HG03060 (cell line): ENCODE results near the gene SPTBN4.
"Not testable (repeated sequence)": the region's sequence is repeated elsewhere in the genome, so short reads cannot be mapped to it uniquely, and the experiment has no call there.

ENCODE experiments used
- ATAC-seq: cut with Tn5 transposase; IDR thresholded peaks from one replicate; pipeline ENCODE4 v1.9.1; 2021; ENCODE audit warnings: low read depth, moderate number of reproducible peaks; ENCODE audit not compliant: unreplicated experiment

SPTBN4 gene

DNA sequence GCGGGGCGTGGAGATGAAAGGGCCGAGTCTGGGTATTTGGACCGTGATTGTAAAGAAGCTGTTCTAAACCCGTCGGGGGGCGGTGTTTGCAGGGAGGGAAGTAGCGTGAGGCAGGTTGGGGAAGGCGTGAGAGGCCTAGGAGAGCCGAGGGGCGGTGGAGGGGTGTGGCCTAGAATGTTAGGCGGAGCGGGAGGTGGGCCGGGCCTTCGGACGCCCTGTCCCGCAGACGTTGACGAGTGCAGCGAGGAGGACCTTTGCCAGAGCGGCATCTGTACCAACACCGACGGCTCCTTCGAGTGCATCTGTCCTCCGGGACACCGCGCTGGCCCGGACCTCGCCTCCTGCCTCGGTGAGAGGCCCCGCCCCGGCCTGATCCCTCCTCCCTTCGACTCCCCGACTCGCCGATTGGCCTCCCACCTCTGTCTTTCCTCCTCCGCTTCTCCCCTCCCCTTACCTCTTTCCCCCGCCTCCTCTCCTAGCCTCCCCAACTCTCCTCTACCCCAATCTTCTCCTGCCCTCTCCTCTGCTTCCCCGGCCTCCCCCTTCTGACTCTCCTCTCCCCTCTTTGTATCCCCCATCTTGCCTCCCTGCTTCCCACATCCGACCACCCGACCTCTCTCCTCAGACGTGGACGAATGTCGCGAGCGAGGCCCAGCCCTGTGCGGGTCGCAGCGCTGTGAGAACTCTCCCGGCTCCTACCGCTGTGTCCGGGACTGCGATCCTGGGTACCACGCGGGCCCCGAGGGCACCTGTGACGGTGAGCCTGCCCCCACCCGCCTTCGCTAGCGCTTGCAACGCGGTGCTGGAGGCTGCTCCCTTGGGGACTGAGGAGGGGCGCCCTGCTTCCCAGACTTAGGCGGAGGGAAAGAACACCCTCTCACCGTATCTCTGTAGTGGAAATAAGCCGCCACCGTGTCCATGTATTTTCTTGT, 147.2 kb downstream of the SPTBN4 start:
- no peak for ATAC-seq

DNA sequence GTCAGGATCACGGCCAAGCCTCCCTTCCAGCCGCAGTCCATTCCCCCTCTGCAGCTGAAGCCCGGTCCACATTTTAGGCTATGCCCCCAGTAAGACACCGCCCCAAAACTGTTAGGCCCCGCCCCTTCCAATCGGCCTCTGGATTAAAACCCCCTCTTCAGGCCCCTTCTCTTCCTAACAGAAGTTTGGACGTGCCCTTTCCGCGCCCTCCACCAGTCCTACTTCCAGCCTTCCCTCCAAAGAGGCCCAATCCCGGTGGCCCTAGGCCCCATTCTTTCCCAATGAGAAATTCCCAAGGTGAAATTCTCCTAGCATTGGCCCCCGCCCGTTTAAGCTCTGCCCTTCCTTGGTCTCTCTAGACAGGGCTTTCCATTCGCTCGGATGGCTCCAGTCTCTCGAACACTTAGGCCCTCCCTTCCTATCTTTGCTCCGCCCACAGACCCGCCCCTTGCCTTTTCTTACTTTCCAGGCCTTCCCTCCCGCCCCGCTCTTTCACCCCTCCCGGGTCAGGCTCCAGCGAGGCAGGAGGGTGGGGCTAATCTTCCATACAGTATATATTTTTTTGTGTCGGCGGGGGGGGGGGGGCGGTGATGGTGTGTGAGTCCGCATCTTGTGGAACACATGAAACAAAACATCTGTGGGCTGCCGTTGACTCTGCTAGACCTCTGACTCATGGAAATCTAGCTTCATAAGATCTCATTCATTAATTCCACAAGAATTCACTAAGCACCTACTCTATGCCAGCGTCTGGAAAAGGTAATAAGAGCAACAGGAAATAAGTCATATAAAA, 148.0 kb downstream of the SPTBN4 start:
- no peak for ATAC-seq

DNA sequence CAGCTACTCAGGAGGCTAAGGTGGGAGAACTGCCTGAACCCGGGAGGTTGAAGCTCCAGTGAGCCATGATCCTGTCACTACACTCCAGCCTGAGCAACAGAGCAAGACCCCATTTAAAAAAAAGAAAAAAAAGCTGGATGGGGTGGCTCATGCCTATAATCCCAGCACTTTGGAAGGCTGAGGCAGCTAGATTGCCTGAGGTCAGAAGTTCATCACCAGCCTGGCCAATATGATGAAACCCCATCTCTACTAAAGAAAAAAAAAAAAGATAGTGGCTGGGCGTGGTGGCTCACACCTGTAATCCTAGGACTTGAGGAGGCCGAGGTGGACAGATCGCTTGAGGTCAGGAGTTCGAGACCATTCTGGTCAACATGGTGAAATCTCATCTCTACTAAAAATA, 149.4 kb downstream of the SPTBN4 start:
- ATAC-seq: no peak

DNA sequence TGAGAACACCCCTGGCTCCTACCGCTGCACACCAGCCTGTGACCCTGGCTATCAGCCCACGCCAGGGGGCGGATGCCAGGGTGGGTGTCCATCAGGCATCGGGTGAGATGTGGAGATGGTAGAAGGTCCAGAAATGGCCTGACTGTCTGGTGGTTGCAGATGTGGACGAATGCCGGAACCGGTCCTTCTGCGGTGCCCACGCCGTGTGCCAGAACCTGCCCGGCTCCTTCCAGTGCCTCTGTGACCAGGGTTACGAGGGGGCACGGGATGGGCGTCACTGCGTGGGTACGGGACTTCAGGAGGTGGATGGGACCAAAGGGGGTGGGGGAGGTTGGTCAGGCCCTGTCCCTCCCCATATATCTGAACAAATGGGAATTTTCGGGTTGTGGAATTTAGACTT, 150.1 kb downstream of the SPTBN4 start:
- no peak for ATAC-seq

DNA sequence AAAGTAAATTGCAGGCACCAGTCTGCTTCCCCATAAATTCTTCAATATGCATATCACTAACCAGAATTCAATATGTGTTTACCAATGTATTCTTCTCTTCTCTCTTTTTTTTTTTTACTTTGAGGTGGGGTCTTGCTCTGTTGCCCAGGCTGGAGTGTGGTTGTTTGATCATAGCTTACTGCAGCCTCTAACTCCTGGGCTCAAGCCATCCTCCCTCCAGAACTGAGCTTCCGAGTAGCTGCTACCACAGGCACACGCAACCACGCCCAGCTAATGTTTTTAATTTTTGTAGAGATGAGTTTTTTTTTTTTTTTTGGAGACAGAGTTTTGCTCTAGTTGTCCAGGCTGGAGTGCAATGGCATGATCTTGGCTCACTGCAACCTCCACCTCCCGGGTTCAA, 151.2 kb downstream of the SPTBN4 start:
- no peak for ATAC-seq

DNA sequence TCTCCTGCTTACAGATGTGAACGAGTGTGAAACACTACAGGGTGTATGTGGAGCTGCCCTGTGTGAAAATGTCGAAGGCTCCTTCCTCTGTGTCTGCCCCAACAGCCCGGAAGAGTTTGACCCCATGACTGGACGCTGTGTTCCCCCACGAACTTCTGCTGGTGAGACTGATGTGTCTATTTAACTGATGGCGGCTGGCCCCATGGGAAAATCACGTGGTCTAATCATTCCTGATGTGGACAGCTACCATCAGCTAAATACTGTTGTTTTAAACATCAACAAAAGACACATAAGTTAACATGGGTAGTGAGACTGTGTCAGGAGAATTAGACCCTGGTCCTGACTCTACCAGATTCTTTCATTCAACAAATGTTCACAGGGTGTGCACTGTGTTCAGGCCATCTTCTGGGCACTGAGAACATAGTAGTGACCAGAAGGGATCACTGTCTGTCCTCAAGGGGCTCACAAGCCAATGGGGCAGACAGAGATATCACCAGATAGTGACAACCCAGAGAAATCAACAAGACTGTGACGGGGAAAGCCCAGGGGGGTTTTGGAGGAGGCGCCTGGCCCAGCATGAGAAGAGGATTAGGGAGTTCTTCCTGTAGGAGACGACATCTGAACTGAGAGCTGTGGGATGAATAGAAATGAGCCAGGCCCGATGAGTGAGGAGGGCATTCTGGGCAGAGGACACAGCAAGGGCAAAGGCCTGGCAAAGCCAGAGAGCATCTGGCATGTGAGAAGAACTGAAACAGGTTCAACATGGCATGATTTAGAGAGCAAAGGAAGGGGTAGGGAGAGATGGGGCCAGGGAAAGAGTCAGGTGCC, 152.7 kb downstream of the SPTBN4 start:
- no peak for ATAC-seq

DNA sequence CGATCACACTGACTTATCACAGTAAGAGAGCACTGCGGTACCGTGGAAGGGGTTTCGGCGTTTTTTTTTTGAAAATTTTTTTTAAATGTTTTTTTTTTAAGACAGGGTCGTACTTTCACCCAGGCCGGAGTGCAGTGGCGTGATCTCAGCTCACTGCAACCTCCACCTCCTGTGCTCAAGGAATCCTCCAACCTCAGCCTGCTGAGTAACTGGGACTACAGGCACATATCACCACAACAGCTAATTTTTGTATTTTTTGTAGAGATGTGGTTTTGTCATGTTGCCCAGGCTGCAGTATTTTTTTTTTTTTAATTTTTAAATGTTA, 153.3 kb downstream of the SPTBN4 start:
- no peak for ATAC-seq

DNA sequence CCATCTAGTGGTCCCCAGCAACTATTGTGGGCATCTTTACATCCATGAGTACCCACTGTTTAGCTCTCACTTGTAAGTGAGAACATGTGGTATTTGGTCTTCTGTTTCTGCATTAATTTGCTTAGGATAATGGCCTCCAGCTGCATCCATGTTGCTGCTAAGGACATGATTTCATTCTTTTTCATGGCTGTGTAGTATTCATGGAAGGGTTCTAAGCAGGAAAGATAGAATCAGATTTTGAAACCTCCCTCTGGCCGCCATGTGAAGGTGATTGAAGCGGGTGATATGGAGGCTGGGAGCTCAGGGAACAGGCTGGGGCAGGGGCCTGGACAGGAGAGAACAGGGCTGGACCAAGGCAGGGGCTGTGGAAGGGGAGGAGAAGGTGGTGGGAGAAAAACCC, 154.5 kb downstream of the SPTBN4 start:
- no peak for ATAC-seq

DNA sequence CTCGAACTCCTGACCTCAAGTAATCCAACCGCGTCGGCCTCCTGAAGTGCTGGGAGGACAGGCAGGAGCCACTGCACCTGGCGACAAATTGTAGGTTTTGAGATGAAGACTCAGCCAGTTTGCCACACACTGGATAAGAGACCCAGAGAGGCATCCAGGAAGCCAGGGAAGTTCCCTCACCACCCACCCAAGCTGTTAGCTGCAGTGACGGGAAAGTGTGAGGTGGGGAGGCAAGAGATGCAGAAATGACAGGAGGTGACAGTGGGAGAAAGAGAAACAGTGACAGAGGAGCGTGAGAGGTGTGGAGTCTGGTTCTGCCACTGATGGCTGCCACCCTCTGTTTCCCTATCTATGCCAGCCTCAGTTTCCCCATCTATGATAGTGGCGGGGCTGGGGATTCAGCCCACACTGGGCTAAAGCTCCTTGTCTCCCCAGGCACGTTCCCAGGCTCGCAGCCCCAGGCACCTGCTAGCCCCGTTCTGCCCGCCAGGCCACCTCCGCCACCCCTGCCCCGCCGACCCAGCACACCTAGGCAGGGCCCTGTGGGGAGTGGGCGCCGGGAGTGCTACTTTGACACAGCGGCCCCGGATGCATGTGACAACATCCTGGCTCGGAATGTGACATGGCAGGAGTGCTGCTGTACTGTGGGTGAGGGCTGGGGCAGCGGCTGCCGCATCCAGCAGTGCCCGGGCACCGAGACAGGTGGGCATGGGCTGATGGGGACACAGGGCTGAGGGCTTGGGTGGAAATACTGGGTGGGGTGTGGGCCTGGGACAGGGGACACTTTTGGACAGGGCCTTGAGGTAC, 155.4 kb downstream of the SPTBN4 start:
- no peak for ATAC-seq

DNA sequence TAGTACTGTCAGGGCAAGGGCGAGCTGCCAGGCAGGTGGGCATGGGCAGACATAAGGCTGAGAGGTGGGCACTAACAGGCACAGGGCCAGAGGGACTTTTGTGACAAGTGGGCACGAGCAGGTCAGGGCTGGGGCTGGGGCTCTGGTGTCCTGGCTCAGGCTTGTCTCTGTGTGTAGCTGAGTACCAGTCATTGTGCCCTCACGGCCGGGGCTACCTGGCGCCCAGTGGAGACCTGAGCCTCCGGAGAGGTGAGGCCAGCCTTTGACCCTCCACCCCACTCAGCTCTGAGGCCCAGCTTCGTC, 155.9 kb downstream of the SPTBN4 start:
- no peak for ATAC-seq

DNA sequence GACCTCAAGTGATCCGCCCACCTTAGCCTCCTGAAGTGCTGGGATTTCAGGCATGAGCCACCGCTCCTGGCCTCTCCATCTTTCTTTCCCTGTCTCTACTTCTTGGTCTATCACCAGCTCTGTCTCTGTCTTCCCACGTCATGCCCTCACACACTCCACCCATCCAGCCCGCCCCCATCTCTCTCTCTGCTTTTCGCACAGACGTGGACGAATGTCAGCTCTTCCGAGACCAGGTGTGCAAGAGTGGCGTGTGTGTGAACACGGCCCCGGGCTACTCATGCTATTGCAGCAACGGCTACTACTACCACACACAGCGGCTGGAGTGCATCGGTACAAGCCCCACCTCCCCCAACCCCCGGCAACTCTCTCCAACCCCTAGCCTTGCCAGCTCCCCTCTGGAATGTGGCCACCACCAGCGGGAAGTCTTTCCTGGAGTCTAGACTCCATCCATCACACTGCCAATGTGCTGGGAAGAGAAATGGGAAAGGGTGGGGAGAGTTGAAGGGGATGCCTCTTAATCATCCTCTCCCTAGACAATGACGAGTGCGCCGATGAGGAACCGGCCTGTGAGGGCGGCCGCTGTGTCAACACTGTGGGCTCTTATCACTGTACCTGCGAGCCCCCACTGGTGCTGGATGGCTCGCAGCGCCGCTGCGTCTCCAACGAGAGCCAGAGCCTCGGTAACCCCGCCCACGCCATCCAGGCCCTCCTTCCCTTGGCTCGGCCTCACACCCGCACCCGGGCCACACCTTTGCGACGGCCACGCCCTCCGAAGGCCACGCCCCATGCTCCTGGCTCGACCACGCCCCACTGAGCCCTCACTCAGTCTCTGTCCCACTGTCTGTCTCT, 156.8 kb downstream of the SPTBN4 start:
- ATAC-seq: no peak

DNA sequence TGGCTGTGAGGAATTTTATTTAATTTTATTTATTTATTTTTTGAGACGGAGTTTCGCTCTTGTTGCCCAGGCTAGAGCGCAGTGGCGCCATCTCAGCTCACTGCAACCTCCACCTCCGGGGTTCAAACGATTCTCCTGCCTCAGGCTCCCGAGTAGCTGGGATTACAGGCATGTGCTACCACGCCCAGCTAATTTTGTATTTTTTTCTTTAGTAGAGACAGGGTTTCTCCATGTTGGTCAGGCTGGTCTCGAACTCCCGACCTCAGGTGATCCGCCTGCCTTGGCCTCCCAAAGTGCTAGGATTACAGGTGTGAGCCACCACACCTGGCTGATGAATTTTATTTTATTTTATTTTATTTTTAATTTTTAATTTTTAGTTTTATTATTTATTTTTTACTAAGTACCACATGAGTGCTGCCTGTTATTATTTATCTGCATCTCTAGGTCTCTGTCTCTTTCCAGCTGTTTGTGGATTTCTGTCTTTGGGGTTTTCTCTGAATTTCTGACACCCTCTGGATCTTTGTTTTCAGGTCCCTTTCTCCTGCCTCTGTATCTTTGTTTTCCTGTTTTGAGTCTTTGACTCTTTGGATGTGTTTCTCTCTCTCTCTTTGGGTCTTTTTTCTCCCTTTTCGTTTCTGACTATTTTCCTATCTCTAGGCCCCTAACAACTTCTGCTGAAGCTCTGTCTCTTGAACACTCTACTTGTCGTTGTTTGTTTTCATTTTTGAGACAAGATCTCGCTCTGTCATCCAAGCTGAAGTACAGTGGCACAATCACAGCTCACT, 157.8 kb downstream of the SPTBN4 start:
- ATAC-seq: not testable (repeated sequence)

DNA sequence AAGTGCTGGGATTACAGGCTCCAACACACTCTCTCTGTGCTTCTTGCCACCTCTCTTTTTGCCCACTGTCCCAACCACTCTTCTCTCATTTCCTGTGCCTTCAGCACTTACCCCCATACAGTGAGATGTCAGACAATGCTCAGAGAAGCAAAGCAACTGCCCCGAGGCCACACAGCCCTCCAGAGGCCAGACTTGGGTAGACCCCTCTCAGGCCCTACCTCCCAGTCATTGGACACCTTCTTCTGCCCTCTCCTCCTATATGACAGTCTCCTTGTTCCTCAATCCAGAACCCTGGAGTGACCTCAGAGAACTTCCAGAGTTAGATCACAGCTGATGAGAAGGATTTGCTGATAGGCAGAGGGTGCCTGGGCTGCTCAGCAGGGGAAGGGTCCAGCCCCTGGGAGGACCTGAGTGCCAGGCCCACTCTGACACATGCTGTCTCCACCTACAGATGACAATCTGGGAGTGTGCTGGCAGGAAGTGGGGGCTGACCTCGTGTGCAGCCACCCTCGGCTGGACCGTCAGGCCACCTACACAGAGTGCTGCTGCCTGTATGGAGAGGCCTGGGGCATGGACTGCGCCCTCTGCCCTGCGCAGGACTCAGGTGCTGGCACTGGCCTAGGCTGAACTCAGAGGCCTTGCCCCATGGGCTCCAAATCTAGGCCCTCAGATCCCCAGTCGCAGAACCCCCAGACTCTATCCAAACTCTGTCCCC, 158.8 kb downstream of the SPTBN4 start:
- ATAC-seq: no peak
